ENCODE data around the gene EPC1. TPM values are rescaled to one million over a fixed set of nuclear protein-coding genes. Genes with fewer than 3 reads are reported as not detected.

Gene EPC1
- total RNA-seq, 2 donors from 2014 or later: 32.3 to 36.9 TPM

DNA sequence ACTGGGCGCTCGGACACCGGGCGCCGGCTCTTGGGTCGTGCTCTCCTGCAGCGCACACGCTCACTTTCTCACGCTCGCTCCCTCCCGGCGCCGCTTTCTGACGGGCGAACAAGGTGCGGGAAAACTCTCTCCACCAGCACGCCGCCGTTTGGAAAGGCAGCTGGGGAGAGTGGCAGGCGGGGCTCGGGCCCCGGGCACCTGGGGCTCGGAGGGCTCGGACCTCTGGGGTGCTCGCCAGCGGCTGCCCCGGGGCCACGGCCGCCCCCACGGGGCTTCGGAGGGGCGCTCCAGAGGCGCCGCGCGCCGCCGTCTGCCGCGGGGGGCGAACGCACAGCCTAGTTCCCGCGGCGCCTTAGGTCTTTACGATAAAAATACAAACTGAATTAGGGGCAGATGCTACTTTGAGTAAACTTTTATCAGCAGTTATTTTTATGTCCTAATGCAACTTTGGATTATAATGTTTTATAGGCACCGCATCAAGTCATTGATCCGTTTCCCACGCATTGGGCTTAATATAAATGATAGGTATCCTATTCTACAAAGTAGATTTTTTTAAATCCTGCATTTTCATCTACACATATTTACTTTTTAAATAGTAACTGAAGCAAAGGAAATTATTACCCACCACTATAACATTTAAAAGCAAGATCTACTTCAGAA, 535 bp upstream of the EPC1 start:
- ATAC-seq (no peak), DNase-seq (peak in 1 of 2 donors; percentile 37)
- intact Hi-C loops (cut with DNase I, micrococcal nuclease): loop anchor here in 1 of 2 donors (10.0 kb wide), 1 partner anchor 153 kb away; no protein-coding TSS in a partner anchor

GRCh38 chr10:32346134-32346550, 816 bp downstream of the EPC1 start:
- DNase-seq (peak; percentile 95 to 97), ATAC-seq (peak; percentile 89)
- intact Hi-C loops (cut with DNase I, micrococcal nuclease): loop anchor here in 1 of 2 donors (10.0 kb wide), 1 partner anchor 151 kb away; no protein-coding TSS in a partner anchor

DNA sequence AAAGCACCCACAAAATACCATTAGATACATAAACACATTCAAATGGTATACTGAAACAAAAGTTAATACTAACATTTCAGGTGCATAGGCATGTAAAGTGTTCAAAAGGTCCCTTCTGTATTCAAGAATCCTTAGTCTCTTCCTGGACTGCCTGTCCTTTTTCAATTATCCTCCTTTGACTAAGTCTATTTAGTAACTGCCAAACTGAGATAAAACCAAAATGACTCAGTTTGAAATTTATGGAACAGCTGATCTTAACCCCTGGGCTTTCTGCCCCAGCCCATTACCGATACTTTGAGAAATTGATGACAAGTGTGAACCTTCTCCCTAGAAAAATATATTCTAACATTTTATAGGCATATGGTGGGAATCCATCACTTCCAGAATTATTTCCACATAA, 5.4 kb downstream of the EPC1 start:
- DNase-seq (no peak), ATAC-seq (no peak)
- intact Hi-C loops (cut with DNase I, micrococcal nuclease): loop anchor here in 1 of 2 donors (10.0 kb wide), 1 partner anchor 147 kb away; no protein-coding TSS in a partner anchor

GRCh38 chr10:32340596-32341180, 6.3 kb downstream of the EPC1 start:
- no peak for ATAC-seq
- DNase-seq: no peak
- intact Hi-C loops (cut with DNase I, micrococcal nuclease): loop anchor here in 1 of 2 donors (10.0 kb wide), 1 partner anchor 146 kb away; no protein-coding TSS in a partner anchor

GRCh38 chr10:32338262-32338661, 8.7 kb downstream of the EPC1 start:
- ATAC-seq (no peak), DNase-seq (no peak)
- intact Hi-C loops (cut with DNase I, micrococcal nuclease): no loop called here

GRCh38 chr10:32337350-32337749, 9.6 kb downstream of the EPC1 start:
- no peak for DNase-seq
- intact Hi-C loops (cut with DNase I, micrococcal nuclease): no loop called here
- ATAC-seq: no peak

GRCh38 chr10:32333849-32334248, 13.1 kb downstream of the EPC1 start:
- intact Hi-C loops (cut with DNase I, micrococcal nuclease): no loop called here
- ATAC-seq (peak; percentile 12), DNase-seq (no peak)

DNA sequence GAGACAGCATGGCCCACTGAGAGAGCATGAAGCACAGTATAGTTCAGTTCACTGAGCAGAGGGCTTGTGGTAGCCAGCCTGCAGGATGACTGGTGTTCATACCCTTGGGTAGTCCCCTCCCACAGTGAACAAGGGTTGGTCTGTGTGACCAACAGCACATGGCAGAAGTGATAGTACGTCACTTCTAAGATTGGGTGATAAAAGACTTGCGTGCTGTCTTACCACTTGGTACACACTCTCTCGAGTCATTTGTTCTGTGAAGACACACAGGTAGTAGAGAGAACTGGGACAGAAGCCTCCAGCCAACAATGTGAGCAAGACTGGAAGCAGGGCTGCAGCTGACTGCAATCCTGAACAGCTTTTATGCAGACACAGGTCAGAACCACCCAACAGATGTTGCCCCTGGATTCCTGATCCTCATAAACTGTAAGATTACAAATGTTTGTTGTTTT, 14.6 kb downstream of the EPC1 start:
- DNase-seq (no peak), ATAC-seq (peak; percentile 83)
- intact Hi-C loops (cut with DNase I, micrococcal nuclease): no loop called here

GRCh38 chr10:32331606-32332005, 15.4 kb downstream of the EPC1 start:
- intact Hi-C loops (cut with DNase I, micrococcal nuclease): no loop called here
- ATAC-seq: no peak

GRCh38 chr10:32330214-32330613, 16.7 kb downstream of the EPC1 start:
- DNase-seq (no peak), ATAC-seq (no peak)
- intact Hi-C loops (cut with DNase I, micrococcal nuclease): no loop called here

More at GRCh38 chr10:32331606-32332005, 15.4 kb downstream of the EPC1 start:
- no peak for DNase-seq

GRCh38 chr10:32329061-32329460, 17.9 kb downstream of the EPC1 start:
- no peak for ATAC-seq
- no peak for DNase-seq
- intact Hi-C loops (cut with DNase I, micrococcal nuclease): no loop called here

- DNase-seq (no peak), ATAC-seq (no peak)
- intact Hi-C loops (cut with DNase I, micrococcal nuclease): no loop called here
Observed at GRCh38 chr10:32328499-32328898, 18.5 kb downstream of the EPC1 start.

DNA sequence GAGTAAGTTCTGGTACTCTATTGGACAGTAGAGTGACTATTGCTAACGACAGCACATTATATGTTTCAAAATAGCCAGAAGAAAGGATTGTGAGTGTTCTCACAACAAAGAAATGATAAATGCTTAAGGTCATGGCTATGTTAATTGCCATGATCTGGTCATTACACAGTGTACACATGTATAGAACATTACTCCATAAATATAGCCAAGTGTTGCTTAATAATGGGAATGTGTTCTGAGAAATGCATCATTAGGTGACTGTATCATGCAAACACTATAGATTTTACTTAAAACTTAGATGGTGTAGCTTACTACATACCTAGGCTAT, 19.6 kb downstream of the EPC1 start:
- no peak for ATAC-seq
- no peak for DNase-seq
- intact Hi-C loops (cut with DNase I, micrococcal nuclease): no loop called here

DNA sequence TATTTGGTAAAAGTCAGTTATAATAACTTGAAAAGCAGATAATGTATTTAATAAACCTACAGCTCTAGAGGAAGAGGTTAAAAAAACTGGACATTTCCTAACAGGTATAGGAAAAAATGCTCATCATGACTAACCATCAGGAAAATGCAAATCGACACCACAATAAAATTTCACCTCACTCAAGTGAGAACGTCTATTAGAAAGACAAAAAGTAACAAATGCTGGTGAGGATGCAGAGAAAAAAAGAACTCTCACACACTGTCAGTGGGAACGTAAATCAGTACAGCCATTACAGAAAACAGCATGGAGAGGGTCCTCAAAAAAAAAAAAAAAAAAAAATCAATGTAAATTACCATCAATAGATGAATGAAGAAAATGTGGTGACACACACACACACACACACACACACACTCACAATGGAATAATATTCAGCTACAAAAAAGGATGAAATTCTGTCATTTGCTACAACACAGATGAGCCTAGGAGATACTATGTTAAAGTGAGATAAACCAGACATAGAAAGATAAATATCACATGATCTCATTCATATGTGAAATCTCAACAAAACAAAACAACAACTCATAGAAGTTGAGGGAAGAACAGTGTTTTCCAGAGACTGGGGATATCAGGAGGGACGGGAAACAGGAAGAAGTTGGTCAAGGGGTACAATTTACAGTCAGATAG, 20.1 kb downstream of the EPC1 start:
- ATAC-seq (no peak), DNase-seq (no peak)
- intact Hi-C loops (cut with DNase I, micrococcal nuclease): no loop called here

DNA sequence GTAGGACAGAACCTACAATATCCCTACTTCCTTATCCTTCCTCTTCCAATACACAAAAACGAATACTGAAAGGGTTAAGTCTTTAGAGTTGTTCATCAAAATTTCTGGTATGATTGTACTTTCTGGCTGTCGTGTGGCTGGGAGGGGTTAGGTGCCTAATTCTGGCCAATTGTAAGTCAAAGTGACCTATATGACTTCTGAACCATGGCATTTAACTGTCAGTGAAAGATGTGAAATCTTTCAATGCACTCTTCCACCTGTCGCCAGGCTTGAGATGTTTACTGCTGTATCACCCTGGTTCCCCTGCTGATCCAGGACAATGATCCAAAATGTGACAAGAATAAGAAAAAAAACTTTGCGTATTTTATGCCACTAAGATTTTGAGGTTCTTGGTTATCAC, 20.8 kb downstream of the EPC1 start:
- ATAC-seq (no peak), DNase-seq (no peak)
- intact Hi-C loops (cut with DNase I, micrococcal nuclease): no loop called here

DNA sequence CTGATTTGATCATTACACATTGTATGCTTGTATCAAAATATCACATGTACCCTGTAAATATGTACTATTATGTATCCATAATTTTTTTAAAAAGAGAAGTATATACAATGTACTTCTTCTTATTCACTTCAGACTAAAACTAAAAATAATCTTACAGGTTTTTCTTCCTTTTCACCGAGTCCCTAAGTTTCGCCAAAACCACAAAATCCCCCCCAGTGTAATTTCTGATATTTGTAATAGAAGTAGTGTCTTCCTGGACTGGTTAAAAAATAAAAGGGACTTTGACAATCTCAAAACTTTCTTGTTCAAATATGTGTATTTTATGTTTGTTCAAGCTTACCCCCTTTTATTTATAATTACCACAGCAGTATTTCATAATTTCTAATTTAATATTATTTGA, 23.9 kb downstream of the EPC1 start:
- intact Hi-C loops (cut with DNase I, micrococcal nuclease): no loop called here
- ATAC-seq: no peak

DNA sequence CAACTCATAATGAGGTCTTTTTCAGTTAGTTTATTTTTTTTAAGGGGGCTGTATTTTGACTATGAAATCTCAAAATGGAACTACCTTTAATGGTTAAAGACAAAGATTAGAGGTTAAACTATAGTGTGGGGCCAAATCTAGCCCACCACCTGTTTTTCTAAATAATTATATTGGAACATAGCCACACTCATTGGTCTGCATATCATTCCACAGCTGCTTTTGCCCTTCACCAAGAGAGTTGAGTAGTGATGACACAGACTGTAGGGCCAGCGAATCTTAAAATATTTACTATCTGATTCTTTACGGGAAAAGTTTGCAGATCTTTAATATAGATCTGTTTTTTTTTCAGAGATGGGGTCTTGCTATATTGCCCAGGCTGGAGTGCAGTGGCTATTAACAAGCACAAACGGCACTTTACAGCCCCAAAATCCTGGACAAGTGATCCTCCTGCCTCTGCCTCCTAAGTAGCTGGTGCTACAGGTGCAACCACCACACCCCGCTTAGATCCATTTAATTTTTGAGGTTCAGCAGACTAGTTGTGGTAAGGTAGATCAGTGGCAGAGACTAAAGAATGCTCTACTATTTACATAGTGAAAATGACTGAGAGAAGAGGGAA, 25.8 kb downstream of the EPC1 start:
- DNase-seq (no peak), ATAC-seq (no peak)
- intact Hi-C loops (cut with DNase I, micrococcal nuclease): no loop called here

More for the DNA sequence above, 23.9 kb downstream of the EPC1 start:
- no peak for DNase-seq

DNA sequence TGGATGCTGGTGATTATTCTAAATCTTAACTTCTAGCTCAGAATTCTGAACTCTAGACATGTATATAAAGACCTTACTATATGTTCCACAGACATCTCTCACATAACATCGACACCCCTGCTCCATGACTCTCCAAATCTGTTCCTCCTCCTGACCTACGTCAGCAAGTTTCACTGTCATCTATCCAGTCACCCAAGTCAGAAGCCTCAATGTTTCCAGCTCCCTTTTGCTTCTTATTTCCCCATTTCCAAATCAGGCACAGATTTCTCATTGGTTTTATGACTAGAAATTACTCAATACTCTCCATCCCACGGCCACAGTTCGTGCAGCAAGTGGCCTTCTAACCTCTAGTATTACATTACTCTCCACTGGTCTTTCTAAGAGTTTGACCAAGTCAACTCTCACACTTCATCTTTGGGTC, 28.5 kb downstream of the EPC1 start:
- intact Hi-C loops (cut with DNase I, micrococcal nuclease): no loop called here
- DNase-seq (no peak), ATAC-seq (peak; percentile 24)

DNA sequence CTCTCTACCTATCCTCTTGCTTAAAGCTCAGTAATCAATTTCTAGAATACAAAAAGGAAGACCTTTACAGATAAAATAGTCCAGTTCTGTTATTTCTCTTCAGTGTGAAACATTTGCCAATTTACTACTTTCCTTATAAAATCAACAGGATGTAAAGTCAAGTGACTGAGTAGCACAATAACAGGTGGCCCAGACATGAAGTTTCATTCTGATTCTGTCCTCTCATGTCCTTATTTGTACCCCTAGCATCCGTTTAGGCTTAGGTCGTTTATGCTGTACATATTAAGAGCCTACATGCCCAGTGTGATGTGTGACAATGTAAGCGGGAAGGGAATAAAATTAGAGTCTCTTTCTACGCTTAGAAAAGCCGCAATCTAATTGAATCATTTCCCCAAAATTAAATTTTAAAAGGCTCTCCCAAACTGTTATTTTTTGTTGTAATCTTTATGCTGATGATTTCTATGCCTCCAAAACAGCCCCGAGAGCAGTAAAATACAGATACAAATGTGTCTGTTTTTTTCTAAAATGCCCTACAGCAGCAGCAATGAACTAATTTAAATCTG, 29.1 kb downstream of the EPC1 start:
- DNase-seq (no peak), ATAC-seq (no peak)
- intact Hi-C loops (cut with DNase I, micrococcal nuclease): no loop called here
